ENCODE results near the gene UROS.

DNA sequence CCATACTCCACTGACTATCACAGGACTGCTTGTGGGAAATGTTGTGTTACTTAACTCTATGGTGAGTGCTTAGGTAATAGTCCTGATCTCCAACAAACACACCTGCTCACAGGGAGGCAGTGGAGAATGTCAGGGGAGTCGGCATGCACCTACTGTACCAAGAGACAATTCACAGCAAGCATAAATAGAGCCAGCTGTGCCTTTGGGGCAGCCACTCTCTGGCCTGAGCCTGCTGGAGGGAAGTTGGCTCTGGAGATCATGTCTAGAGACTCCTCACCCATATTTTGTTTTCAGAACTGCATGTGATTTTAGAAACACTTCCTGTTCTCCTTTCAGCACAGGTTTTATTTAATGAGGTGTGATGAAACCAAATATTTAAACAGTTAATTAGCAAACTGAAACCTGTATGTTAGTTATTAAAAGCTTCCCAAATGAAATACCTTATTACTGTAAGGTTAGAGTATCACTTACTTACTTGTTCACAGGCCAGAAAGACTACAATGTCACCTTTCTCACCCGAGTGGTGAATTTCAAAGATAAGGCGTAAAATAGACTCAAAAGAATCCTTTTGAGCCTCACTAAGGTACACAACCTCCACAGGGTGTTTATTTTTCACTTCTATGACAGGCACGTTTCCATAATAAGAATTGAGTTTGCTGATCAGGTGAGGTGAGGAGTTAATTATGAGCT, 36.2 kb upstream of the UROS start:
- TF ChIP-seq, protein P1, sequence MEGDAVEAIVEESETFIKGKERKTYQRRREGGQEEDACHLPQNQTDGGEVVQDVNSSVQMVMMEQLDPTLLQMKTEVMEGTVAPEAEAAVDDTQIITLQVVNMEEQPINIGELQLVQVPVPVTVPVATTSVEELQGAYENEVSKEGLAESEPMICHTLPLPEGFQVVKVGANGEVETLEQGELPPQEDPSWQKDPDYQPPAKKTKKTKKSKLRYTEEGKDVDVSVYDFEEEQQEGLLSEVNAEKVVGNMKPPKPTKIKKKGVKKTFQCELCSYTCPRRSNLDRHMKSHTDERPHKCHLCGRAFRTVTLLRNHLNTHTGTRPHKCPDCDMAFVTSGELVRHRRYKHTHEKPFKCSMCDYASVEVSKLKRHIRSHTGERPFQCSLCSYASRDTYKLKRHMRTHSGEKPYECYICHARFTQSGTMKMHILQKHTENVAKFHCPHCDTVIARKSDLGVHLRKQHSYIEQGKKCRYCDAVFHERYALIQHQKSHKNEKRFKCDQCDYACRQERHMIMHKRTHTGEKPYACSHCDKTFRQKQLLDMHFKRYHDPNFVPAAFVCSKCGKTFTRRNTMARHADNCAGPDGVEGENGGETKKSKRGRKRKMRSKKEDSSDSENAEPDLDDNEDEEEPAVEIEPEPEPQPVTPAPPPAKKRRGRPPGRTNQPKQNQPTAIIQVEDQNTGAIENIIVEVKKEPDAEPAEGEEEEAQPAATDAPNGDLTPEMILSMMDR (IDR thresholded peaks at IDR 0.05) = no peak
- no peak for TF ChIP-seq POLR2A (IDR thresholded peaks at IDR 0.05)

Data from upper lobe of left lung (tissue), 4 donors.